GM23248 (cell line): ENCODE measurements around the gene APOC3. TPM values are rescaled to one million over a fixed set of nuclear protein-coding genes. Genes with fewer than 3 reads are reported as not detected.
A peak's percentile ranks its signal among the peaks of the same experiment; 100 is the strongest.

Experiments used
- DNase-seq: peaks from one replicate; pipeline ENCODE4 v3.0.0-alpha.2; 2015
- H2AFZ ChIP-seq: fragments of 200-600 bp; sonication (generic); 2 replicates; pipeline ENCODE4 v1.6.1; 2016; ENCODE audit warnings: antibody characterized with exemption
- H3F3A ChIP-seq: fragments of 200-600 bp; sonication (generic); 2 replicates; pipeline ENCODE4 v1.6.1; 2016; ENCODE audit warnings: mild to moderate bottlenecking, antibody characterized with exemption, mixed run types; ENCODE audit not compliant: insufficient read depth
- H3K27ac ChIP-seq: fragments of 200-600 bp; sonication (generic); 2 replicates; pipeline ENCODE4 v1.5.1; 2016; ENCODE audit warnings: mild to moderate bottlenecking
- H3K27me3 ChIP-seq: fragments of 200-600 bp; sonication (generic); replicated peaks from 2 replicates; pipeline ENCODE4 v1.6.1; 2016; ENCODE audit warnings: mild to moderate bottlenecking; ENCODE audit not compliant: insufficient read depth
- H3K36me3 ChIP-seq: fragments of 200-600 bp; sonication (generic); 2 replicates; pipeline ENCODE4 v1.6.1; 2016; ENCODE audit warnings: low read depth, mild to moderate bottlenecking
- H3K4me1 ChIP-seq: fragments of 200-600 bp; sonication (generic); 2 replicates; pipeline ENCODE4 v1.6.1; 2016; ENCODE audit warnings: mild to moderate bottlenecking; ENCODE audit not compliant: insufficient read depth
- H3K4me2 ChIP-seq: fragments of 200-600 bp; sonication (generic); one replicate; pipeline ENCODE4 v1.6.1; 2016; ENCODE audit warnings: mild to moderate bottlenecking; ENCODE audit not compliant: unreplicated experiment
- H3K4me3 ChIP-seq: fragments of 200-600 bp; sonication (generic); 2 replicates; pipeline ENCODE4 v1.5.1; 2016; ENCODE audit warnings: mild to moderate bottlenecking
- H3K79me2 ChIP-seq: fragments of 200-600 bp; sonication (generic); 2 replicates; pipeline ENCODE4 v1.6.1; 2016; ENCODE audit warnings: mild to moderate bottlenecking; ENCODE audit not compliant: insufficient read depth
- H3K9ac ChIP-seq: fragments of 200-600 bp; sonication (generic); 2 replicates; pipeline ENCODE4 v1.6.1; 2016; ENCODE audit warnings: mild to moderate bottlenecking
- H3K9me2 ChIP-seq: fragments of 200-600 bp; sonication (generic); 2 replicates; pipeline ENCODE4 v1.6.1; 2016; ENCODE audit warnings: mixed run types, mild to moderate bottlenecking, moderate library complexity; ENCODE audit not compliant: insufficient read depth
- H3K9me3 ChIP-seq: fragments of 200-600 bp; sonication (generic); one replicate; pipeline ENCODE4 v1.6.1; 2017; ENCODE audit warnings: low read depth
- H4K20me1 ChIP-seq: fragments of 200-600 bp; sonication (generic); 2 replicates; pipeline ENCODE4 v1.6.0; 2016; ENCODE audit not compliant: insufficient read depth
- EZH2 ChIP-seq: fragments of 200-600 bp; sonication (generic); IDR thresholded peaks from 2 replicates; pipeline ENCODE4 v1.6.1; 2018; ENCODE audit warnings: antibody characterized with exemption, mild to moderate bottlenecking; ENCODE audit not compliant: insufficient read depth, poor library complexity, severe bottlenecking
- EZH2phosphoT487 ChIP-seq: fragments of 200-600 bp; sonication (generic); IDR thresholded peaks from 2 replicates; pipeline ENCODE4 v1.6.1; 2018; ENCODE audit warnings: antibody characterized with exemption, moderate library complexity, mild to moderate bottlenecking, low read depth; ENCODE audit not compliant: insufficient read depth
- WGBS, 2 experiments: methylation state at CpG; one replicate each; pipeline ENCODE4 v1.1.6; 2015 to 2017; ENCODE audit warnings: low lambda C conversion rate in 2 of 2, low coverage in 1 of 2; ENCODE audit errors: missing lambda C conversion rate in 2 of 2; 5-methylcytosine and 5-hydroxymethylcytosine counted together
- in situ Hi-C: fragments of 300-500 bp; cut with MboI; formaldehyde crosslinking; loops from 2 replicates; pipeline ENCODE4 v1.15.0; 2020
- polyA plus RNA-seq: library from polyadenylated mRNA; unstranded; fragments of >200 nt; fragmentation: Nextera tagmentation; extraction: Ambion mirVana; gene quantifications from 2 replicates; pipeline ENCODE4 v1.2.1, GENCODE V29; 2016
- total RNA-seq: library from RNA; depleted of rRNA; stranded (reverse); fragments of >200 nt; shearing (Covaris generic); gene quantifications from 2 replicates; pipeline ENCODE4 v1.2.3, GENCODE V29; 2014

Gene APOC3
- total and polyA plus RNA-seq, 2 experiments from 2014 or later = not detected

DNA sequence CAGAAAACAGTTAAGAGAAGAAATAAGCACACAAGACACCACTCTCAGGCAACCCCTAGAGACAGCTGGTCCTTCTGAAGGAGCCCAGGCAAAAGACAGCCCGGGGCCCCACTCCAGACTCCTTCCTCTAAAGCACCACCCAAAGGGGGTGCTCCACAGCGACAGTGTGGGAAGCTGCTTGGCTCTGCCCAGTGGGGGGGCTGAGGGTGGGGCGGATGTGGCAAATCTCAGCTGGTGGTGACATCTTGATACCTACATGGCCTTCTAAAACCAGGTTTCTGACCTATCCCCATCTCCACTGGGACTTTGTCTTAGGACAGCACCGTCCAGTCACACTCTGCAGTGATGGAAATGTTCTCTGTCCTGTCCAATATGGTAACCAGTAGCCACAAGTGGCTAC lies 17.9 kb downstream of the APOC3 start:
- Histone ChIP-seq H3F3A (peaks cover 9% of the 10 kb centered on the region), H3K27me3 (no peaks in the 10 kb centered on the region), H3K4me2 (no peak overlapping the region), H3K9ac (no peak overlapping the region), H2AFZ (no peak overlapping the region), H3K79me2 (no peaks in the 10 kb centered on the region), H4K20me1 (no peaks in the 10 kb centered on the region), H3K27ac (no peak overlapping the region), H3K9me3 (no peaks in the 10 kb centered on the region), H3K4me3 (no peak overlapping the region), H3K36me3 (peaks cover 8% of the 10 kb centered on the region; the same call in 1 of the 2 replicates), H3K4me1 (peaks cover 12% of the 10 kb centered on the region), H3K9me2 (no peaks in the 10 kb centered on the region)
- 98 to 100% methylated on average over 4 of the region's 4 CpGs for WGBS, 2 experiments
- no peak for DNase-seq
- in situ Hi-C loops = no loop called here
- TF ChIP-seq EZH2phosphoT487 = no peak
- no peak for TF ChIP-seq EZH2

DNA sequence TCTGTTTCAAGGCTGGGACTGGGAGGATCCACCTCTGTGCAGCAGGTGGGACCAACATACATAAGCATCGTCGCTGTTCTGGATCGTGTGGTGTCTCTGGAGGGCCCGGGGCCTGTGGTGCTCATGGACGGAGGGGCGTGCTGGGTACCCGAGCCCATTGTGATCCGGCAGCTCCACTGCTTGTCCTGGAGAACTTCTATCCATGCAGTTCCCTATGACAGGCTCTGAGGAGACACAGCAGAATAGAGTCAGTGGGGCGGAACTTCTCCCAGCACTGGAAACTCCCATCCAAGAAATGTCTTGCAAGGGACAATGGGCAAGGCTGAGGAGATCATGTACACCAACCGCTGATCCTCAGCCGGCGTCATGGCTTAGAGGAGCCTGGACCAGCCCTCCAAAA lies 19.4 kb downstream of the APOC3 start:
- Histone ChIP-seq H3K27ac (no peak overlapping the region), H3K4me2 (no peak overlapping the region), H3F3A (peaks cover 22% of the 10 kb centered on the region), H2AFZ (no peak overlapping the region), H3K9ac (no peak overlapping the region), H3K4me1 (peaks cover 27% of the 10 kb centered on the region), H4K20me1 (no peaks in the 10 kb centered on the region), H3K9me3 (no peaks in the 10 kb centered on the region), H3K36me3 (peaks cover 2% of the 10 kb centered on the region; the same call in 1 of the 2 replicates), H3K27me3 (no peaks in the 10 kb centered on the region), H3K9me2 (no peaks in the 10 kb centered on the region), H3K79me2 (no peaks in the 10 kb centered on the region), H3K4me3 (no peak overlapping the region)
- DNase-seq = no peak
- TF ChIP-seq EZH2 (no peak), EZH2phosphoT487 (no peak)
- in situ Hi-C loops = no loop called here
- WGBS, 2 experiments = 96% methylated on average over 12 of the region's 12 CpGs

GRCh38 chr11:116849486-116849885 lies 19.8 kb downstream of the APOC3 start:
- H3K27ac ChIP-seq = no peak overlapping the region
- WGBS, 2 experiments = 97 to 99% methylated on average over 6 of the region's 6 CpGs
- H3K36me3 ChIP-seq = no peaks in the 10 kb centered on the region; the same call in 1 of the 2 replicates
- peaks cover 30% of the 10 kb centered on the region for H3K4me1 ChIP-seq
- H4K20me1 ChIP-seq = no peaks in the 10 kb centered on the region
- no peaks in the 10 kb centered on the region for H3K9me2 ChIP-seq
- H3K4me2 ChIP-seq = no peak overlapping the region
- H2AFZ ChIP-seq = no peak overlapping the region
- H3F3A ChIP-seq = peaks cover 26% of the 10 kb centered on the region
- TF ChIP-seq EZH2phosphoT487 (no peak), EZH2 (no peak)
- no peak overlapping the region for H3K9ac ChIP-seq
- H3K27me3 ChIP-seq = no peaks in the 10 kb centered on the region
- in situ Hi-C loops = no loop called here
- H3K79me2 ChIP-seq = no peaks in the 10 kb centered on the region
- no peaks in the 10 kb centered on the region for H3K9me3 ChIP-seq
- DNase-seq = no peak
- no peak overlapping the region for H3K4me3 ChIP-seq

- Histone ChIP-seq H3K9me2 (no peaks in the 10 kb centered on the region), H3K27ac (no peak overlapping the region), H3K27me3 (no peaks in the 10 kb centered on the region), H3K36me3 (no peaks in the 10 kb centered on the region; the same call in 1 of the 2 replicates), H3K4me2 (peak overlapping the region; percentile 3), H4K20me1 (no peaks in the 10 kb centered on the region), H3K9me3 (no peaks in the 10 kb centered on the region), H3K79me2 (peaks cover 7% of the 10 kb centered on the region; the same call in 1 of the 2 replicates), H3F3A (peaks cover 29% of the 10 kb centered on the region), H3K9ac (no peak overlapping the region), H3K4me3 (no peak overlapping the region), H3K4me1 (peaks cover 32% of the 10 kb centered on the region), H2AFZ (no peak overlapping the region)
- WGBS, 2 experiments = 95 to 98% methylated on average over 6 to 7 of the region's 7 CpGs
- TF ChIP-seq EZH2 (no peak), EZH2phosphoT487 (no peak)
- in situ Hi-C loops = no loop called here
- no peak for DNase-seq
Observed at GRCh38 chr11:116851626-116852025, 21.9 kb downstream of the APOC3 start.
